PC-9 (cell line): Measurements from ENCODE around the gene CTTNBP2.

Experiments used
- EZH2 ChIP-seq: fragments of 200-600 bp; sonication (generic); IDR thresholded peaks from 2 replicates; pipeline ENCODE4 v1.8.0; 2017; ENCODE audit warnings: antibody characterized with exemption, low read depth
- TF ChIP-seq, protein P1 (sequence below): fragments of 200-600 bp; sonication (generic); conservative IDR thresholded peaks from 2 replicates; pipeline ENCODE4 v1.6.1; 2017; ENCODE audit warnings: mixed run types, antibody characterized with exemption, mild to moderate bottlenecking, moderate library complexity

DNA sequence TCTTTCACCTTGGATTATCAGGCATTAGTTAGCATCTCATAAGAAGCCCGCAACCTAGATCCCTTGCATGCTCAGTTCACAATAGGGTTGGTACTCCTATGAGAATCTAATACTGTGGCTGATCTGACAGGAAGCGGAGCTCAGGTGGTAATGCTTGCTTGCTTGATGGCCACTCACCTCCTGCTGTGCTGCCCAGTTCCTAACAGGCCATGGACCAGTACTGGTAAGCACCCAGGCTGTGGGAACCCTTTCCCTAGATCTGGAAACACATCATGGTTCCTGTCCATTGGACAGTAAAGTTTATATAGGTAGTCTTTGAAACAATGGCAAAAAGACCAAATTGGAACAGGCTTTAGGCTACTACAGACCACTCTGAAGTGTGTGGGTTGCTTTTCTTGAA, 9.4 kb upstream of the CTTNBP2 start:
- TF ChIP-seq, protein P1, sequence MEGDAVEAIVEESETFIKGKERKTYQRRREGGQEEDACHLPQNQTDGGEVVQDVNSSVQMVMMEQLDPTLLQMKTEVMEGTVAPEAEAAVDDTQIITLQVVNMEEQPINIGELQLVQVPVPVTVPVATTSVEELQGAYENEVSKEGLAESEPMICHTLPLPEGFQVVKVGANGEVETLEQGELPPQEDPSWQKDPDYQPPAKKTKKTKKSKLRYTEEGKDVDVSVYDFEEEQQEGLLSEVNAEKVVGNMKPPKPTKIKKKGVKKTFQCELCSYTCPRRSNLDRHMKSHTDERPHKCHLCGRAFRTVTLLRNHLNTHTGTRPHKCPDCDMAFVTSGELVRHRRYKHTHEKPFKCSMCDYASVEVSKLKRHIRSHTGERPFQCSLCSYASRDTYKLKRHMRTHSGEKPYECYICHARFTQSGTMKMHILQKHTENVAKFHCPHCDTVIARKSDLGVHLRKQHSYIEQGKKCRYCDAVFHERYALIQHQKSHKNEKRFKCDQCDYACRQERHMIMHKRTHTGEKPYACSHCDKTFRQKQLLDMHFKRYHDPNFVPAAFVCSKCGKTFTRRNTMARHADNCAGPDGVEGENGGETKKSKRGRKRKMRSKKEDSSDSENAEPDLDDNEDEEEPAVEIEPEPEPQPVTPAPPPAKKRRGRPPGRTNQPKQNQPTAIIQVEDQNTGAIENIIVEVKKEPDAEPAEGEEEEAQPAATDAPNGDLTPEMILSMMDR, result no peak
- no peak for TF ChIP-seq EZH2
